H1 (cell line): ENCODE measurements around the gene SERPINA10. TPM values are rescaled to one million over a fixed set of nuclear protein-coding genes. Genes with fewer than 3 reads are reported as not detected.

Experiments used
- ASH2L ChIP-seq: fragments of 200-600, 300-600 bp; sonication (generic); IDR thresholded peaks from one replicate; pipeline ENCODE4 v1.7.1; 2017; ENCODE audit warnings: low read length
- CHD7 ChIP-seq: fragments of 300-600 bp; sonication (generic); IDR thresholded peaks from 2 replicates; pipeline ENCODE4 v1.7.1; 2012; ENCODE audit warnings: low read length, moderate library complexity, mild to moderate bottlenecking, inconsistent platforms; ENCODE audit not compliant: insufficient replicate concordance
- EGR1 ChIP-seq: IDR thresholded peaks from 2 replicates; pipeline ENCODE4 v1.6.1; 2011; ENCODE audit warnings: low read depth, low read length, borderline replicate concordance
- GTF2F1 ChIP-seq: IDR thresholded peaks from 2 replicates; pipeline ENCODE4 v1.6.1; 2012; ENCODE audit warnings: low read depth, low read length, improper control_type of control experiment, borderline replicate concordance
- JUN ChIP-seq: IDR thresholded peaks from 2 replicates; pipeline ENCODE4 v1.6.1; 2011; ENCODE audit warnings: low read depth, mild to moderate bottlenecking, improper control_type of control experiment, low read length
- SIRT6 ChIP-seq: IDR thresholded peaks from one replicate; pipeline ENCODE4 v1.7.1; 2012; ENCODE audit warnings: low read length, inconsistent platforms
- TBP ChIP-seq: IDR thresholded peaks from 2 replicates; pipeline ENCODE4 v1.6.1; 2011; ENCODE audit warnings: low read depth, low read length, improper control_type of control experiment
- USF2 ChIP-seq: IDR thresholded peaks from 2 replicates; pipeline ENCODE4 v1.6.1; 2011; ENCODE audit warnings: low read length, improper control_type of control experiment
- YY1 ChIP-seq: IDR thresholded peaks from 2 replicates; pipeline ENCODE4 v1.6.1; 2011; ENCODE audit warnings: low read depth, mild to moderate bottlenecking, low read length
- polyA plus RNA-seq, 7 experiments: library from polyadenylated mRNA; depleted of rRNA in 3 of 7; stranded (reverse) in 5 of 7; unstranded in 2 of 7; fragments of >200 nt in 5 of 7; fragments of 200-250 nt in 2 of 7; gene quantifications; 1 replicate in 5 of 7; 2 replicates in 1 of 7; 4 replicates in 1 of 7; pipeline versions ENCODE4 v1.2.1 to v1.2.3, GENCODE V29; 2011 to 2013; ENCODE audit warnings: missing spikeins in 2 of 7, mixed read lengths in 2 of 7
- total RNA-seq: library from RNA; stranded (reverse); fragmentation: NEBNext Ultra II Directional; extraction: Animal tissue kit (Norgen Biotek cat#: 25700); gene quantifications from 2 replicates; pipeline ENCODE4 v1.2.1, GENCODE V29; 2021

Gene SERPINA10
- total and polyA plus RNA-seq, 2 of the 8 experiments (the other 6 are each of a cell fraction or from before 2014, with no cell fraction given): not detected

- TF ChIP-seq USF2 (no peak), EGR1 (no peak), CHD7 (no peak), TBP (no peak), SIRT6 (no peak), GTF2F1 (no peak), ASH2L (no peak), YY1 (no peak), JUN (no peak)
These were observed at the start of gene SERPINA10 (continued) for GRCh38 chr14:94292872-94293577.
